ENCODE measurements around the gene IRF2. TPM values are rescaled to one million over a fixed set of nuclear protein-coding genes. Genes with fewer than 3 reads are reported as not detected.

The IRF2 gene
- total RNA-seq, 1 donor from 2014 or later, result 12.6 TPM

DNA sequence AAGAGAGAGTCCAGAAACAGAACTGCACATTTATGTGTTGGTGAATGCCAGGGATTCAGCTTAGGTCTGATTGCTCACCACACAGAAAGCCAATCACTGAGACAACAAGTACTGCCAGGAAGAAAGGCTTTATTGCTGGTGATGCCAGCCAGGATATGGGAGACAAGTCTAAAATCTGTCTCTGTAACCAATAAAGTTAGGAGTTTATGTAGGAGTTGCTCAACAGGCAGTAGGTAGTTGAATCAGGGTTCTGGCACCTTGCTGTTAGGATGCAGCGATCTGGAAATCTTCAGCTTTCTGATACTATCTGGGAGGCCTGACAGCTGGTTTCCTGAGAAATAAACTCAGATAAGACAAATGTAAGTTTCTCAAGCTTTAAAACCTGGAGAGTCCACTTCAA lies 136.4 kb downstream of the IRF2 start:
- TF ChIP-seq, protein P1, sequence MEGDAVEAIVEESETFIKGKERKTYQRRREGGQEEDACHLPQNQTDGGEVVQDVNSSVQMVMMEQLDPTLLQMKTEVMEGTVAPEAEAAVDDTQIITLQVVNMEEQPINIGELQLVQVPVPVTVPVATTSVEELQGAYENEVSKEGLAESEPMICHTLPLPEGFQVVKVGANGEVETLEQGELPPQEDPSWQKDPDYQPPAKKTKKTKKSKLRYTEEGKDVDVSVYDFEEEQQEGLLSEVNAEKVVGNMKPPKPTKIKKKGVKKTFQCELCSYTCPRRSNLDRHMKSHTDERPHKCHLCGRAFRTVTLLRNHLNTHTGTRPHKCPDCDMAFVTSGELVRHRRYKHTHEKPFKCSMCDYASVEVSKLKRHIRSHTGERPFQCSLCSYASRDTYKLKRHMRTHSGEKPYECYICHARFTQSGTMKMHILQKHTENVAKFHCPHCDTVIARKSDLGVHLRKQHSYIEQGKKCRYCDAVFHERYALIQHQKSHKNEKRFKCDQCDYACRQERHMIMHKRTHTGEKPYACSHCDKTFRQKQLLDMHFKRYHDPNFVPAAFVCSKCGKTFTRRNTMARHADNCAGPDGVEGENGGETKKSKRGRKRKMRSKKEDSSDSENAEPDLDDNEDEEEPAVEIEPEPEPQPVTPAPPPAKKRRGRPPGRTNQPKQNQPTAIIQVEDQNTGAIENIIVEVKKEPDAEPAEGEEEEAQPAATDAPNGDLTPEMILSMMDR (conservative IDR thresholded peaks at IDR 0.05), result no peak
- no peak overlapping the region for H3K27ac Mint-ChIP-seq (ENCODE audit: unreplicated experiment)
- H3K36me3 Mint-ChIP-seq (ENCODE audit: low read depth), result no peaks in the 10 kb centered on the region
- H3K9me3 Mint-ChIP-seq, result peaks cover 4% of the 10 kb centered on the region
- H3K4me3 Mint-ChIP-seq, result no peak overlapping the region
- no peak for DNase-seq (ENCODE audit: low read depth, low spot score)
- no peaks in the 10 kb centered on the region for H3K4me1 Mint-ChIP-seq
- H3K27me3 Mint-ChIP-seq (ENCODE audit: low read depth), result no peaks in the 10 kb centered on the region

Other genes with a start within 250 kb of the IRF2 start
- 39.6 and 46.8 TPM in 2 replicates for gene CASP3, start 174.9 kb upstream of the IRF2 start, total RNA-seq
- gene PRIMPOL, start 175.2 kb upstream of the IRF2 start, total RNA-seq, result 20.1 and 24.5 TPM in 2 replicates

Data from neural crest cell (in vitro differentiated cells).